ENCODE data around the gene EPHB6. TPM values are rescaled to one million over a fixed set of nuclear protein-coding genes. Genes with fewer than 3 reads are reported as not detected.

The EPHB6 gene
- total RNA-seq, 2 experiments from 2014 or later = 50.7 to 55.8 TPM

GRCh38 chr7:142812437-142813215 lies 42.2 kb upstream of the EPHB6 start:
- Mint-ChIP-seq H3K4me3 (peak overlapping the region; percentile 75), H3K36me3 (ENCODE audit: low read depth) (peaks cover 16% of the 10 kb centered on the region), H3K9me3 (no peaks in the 10 kb centered on the region), H3K4me1 (ENCODE audit: low read depth) (peaks cover 92% of the 10 kb centered on the region), H3K27me3 (no peaks in the 10 kb centered on the region), H3K27ac (peak overlapping the region; percentile 98)
- TF ChIP-seq, protein P1, sequence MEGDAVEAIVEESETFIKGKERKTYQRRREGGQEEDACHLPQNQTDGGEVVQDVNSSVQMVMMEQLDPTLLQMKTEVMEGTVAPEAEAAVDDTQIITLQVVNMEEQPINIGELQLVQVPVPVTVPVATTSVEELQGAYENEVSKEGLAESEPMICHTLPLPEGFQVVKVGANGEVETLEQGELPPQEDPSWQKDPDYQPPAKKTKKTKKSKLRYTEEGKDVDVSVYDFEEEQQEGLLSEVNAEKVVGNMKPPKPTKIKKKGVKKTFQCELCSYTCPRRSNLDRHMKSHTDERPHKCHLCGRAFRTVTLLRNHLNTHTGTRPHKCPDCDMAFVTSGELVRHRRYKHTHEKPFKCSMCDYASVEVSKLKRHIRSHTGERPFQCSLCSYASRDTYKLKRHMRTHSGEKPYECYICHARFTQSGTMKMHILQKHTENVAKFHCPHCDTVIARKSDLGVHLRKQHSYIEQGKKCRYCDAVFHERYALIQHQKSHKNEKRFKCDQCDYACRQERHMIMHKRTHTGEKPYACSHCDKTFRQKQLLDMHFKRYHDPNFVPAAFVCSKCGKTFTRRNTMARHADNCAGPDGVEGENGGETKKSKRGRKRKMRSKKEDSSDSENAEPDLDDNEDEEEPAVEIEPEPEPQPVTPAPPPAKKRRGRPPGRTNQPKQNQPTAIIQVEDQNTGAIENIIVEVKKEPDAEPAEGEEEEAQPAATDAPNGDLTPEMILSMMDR (IDR thresholded peaks at IDR 0.05) = no peak
- ChIA-PET CTCF (interaction anchor here (0.6 to 7.2 kb wide), 10 partner anchors 18 to 568 kb away, joined by 3 to 135 read pairs (median 4); no protein-coding TSS in a partner anchor), POLR2A (interaction anchor here (0.7 to 30.9 kb wide), 21 partner anchors 8 to 507 kb away, joined by 3 to 5733 read pairs (median 13); partner anchors contain the start of gene EPHB6)
- H3K27ac ChIP-seq (ENCODE audit: low read depth in 1 of 2, low read length in 2 of 2) = peak overlapping the region; percentile 43 to 99
- ATAC-seq (ENCODE audit: poor library complexity) (no peak), DNase-seq (peak in 4 of 14 experiments; percentile 26 to 49 (median 38))
- peak overlapping the region; percentile 39 for H3K4me3 ChIP-seq (ENCODE audit: low read length)
- peaks cover 63% of the 10 kb centered on the region for H3K4me1 ChIP-seq (ENCODE audit: insufficient read depth, low read length)
- no peaks in the 10 kb centered on the region for H3K36me3 ChIP-seq (ENCODE audit: insufficient read depth, low read length)
- H3K9me3 ChIP-seq (ENCODE audit: control insufficient read depth in 1 of 2, insufficient read depth in 1 of 2, low read length in 2 of 2) = no peaks in the 10 kb centered on the region
- no peaks in the 10 kb centered on the region for H3K27me3 ChIP-seq (ENCODE audit: control insufficient read depth in 1 of 2, insufficient read depth in 2 of 2, low read length in 2 of 2)
- intact Hi-C loops (cut with DNase I, micrococcal nuclease) = loop anchor here (2.0 to 10.0 kb wide), 11 partner anchors 20 to 838 kb away; partner anchors contain the start of gene TAS2R38 (in 1 of the 2)

GRCh38 chr7:142813226-142813625 lies 41.6 kb upstream of the EPHB6 start:
- no peak for ATAC-seq (ENCODE audit: poor library complexity)
- peak overlapping the region; percentile 39 for H3K4me3 ChIP-seq (ENCODE audit: low read length)
- DNase-seq = peak in 4 of 14 experiments; percentile 32 to 62 (median 38)
- H3K27ac Mint-ChIP-seq = peak overlapping the region; percentile 98
- H3K4me3 Mint-ChIP-seq = peak overlapping the region; percentile 75
- H3K4me1 Mint-ChIP-seq (ENCODE audit: low read depth) = peaks cover 86% of the 10 kb centered on the region
- no peaks in the 10 kb centered on the region for H3K36me3 ChIP-seq (ENCODE audit: insufficient read depth, low read length)
- peaks cover 11% of the 10 kb centered on the region for H3K36me3 Mint-ChIP-seq (ENCODE audit: low read depth)
- peak overlapping the region; percentile 43 to 99 for H3K27ac ChIP-seq (ENCODE audit: low read depth in 1 of 2, low read length in 2 of 2)
- no peaks in the 10 kb centered on the region for H3K9me3 ChIP-seq (ENCODE audit: control insufficient read depth in 1 of 2, insufficient read depth in 1 of 2, low read length in 2 of 2)
- no peaks in the 10 kb centered on the region for H3K27me3 Mint-ChIP-seq
- ChIA-PET CTCF (interaction anchor here (0.6 to 7.2 kb wide), 8 partner anchors 22 to 567 kb away, joined by 3 to 56 read pairs (median 4); no protein-coding TSS in a partner anchor), POLR2A (interaction anchor here (0.6 to 30.9 kb wide), 18 partner anchors 8 to 507 kb away, joined by 3 to 5733 read pairs (median 6); partner anchors contain the start of gene EPHB6)
- H3K27me3 ChIP-seq (ENCODE audit: control insufficient read depth in 1 of 2, insufficient read depth in 2 of 2, low read length in 2 of 2) = no peaks in the 10 kb centered on the region
- TF ChIP-seq, protein P1 (IDR thresholded peaks at IDR 0.05) = no peak
- H3K9me3 Mint-ChIP-seq = no peaks in the 10 kb centered on the region
- peaks cover 58% of the 10 kb centered on the region for H3K4me1 ChIP-seq (ENCODE audit: insufficient read depth, low read length)
- intact Hi-C loops (cut with DNase I, micrococcal nuclease) = loop anchor here (2.0 to 10.0 kb wide), 11 partner anchors 20 to 838 kb away; partner anchors contain the start of gene TAS2R38 (in 1 of the 2)

GRCh38 chr7:142813699-142814098 lies 41.2 kb upstream of the EPHB6 start:
- H3K4me1 Mint-ChIP-seq (ENCODE audit: low read depth) = peaks cover 84% of the 10 kb centered on the region
- POLR2A ChIA-PET = interaction anchor here (0.6 to 30.9 kb wide), 17 partner anchors 7 to 508 kb away, joined by 3 to 5733 read pairs (median 6); partner anchors contain the start of gene EPHB6
- peak overlapping the region in 1 of 2 donors; percentile 99 for H3K27ac ChIP-seq (ENCODE audit: low read depth in 1 of 2, low read length in 2 of 2)

More at GRCh38 chr7:142813699-142814098, 41.2 kb upstream of the EPHB6 start:
- no peaks in the 10 kb centered on the region for H3K9me3 ChIP-seq (ENCODE audit: control insufficient read depth in 1 of 2, insufficient read depth in 1 of 2, low read length in 2 of 2)
- Mint-ChIP-seq H3K27me3 (no peaks in the 10 kb centered on the region), H3K4me3 (peak overlapping the region; percentile 75), H3K36me3 (ENCODE audit: low read depth) (peaks cover 7% of the 10 kb centered on the region), H3K9me3 (no peaks in the 10 kb centered on the region), H3K27ac (peak overlapping the region; percentile 98)
- ATAC-seq (ENCODE audit: poor library complexity) (no peak), DNase-seq (no peak)
- no peaks in the 10 kb centered on the region for H3K27me3 ChIP-seq (ENCODE audit: control insufficient read depth in 1 of 2, insufficient read depth in 2 of 2, low read length in 2 of 2)
- H3K4me3 ChIP-seq (ENCODE audit: low read length) = peak overlapping the region; percentile 39
- TF ChIP-seq, protein P1 (IDR thresholded peaks at IDR 0.05) = no peak
- CTCF ChIA-PET = interaction anchor here (0.6 to 7.2 kb wide), 9 partner anchors 22 to 567 kb away, joined by 3 to 56 read pairs (median 4); no protein-coding TSS in a partner anchor
- intact Hi-C loops (cut with DNase I, micrococcal nuclease) = loop anchor here (2.0 to 10.0 kb wide), 11 partner anchors 19 to 839 kb away; partner anchors contain the start of gene TAS2R38 (in 1 of the 2)
- peaks cover 53% of the 10 kb centered on the region for H3K4me1 ChIP-seq (ENCODE audit: insufficient read depth, low read length)
- no peaks in the 10 kb centered on the region for H3K36me3 ChIP-seq (ENCODE audit: insufficient read depth, low read length)

Measured in CD4-positive, alpha-beta T cell (primary cell).